Ovary (tissue), 9 donors: ENCODE measurements around the gene ACTL6A. TPM values are rescaled to one million over a fixed set of nuclear protein-coding genes. Genes with fewer than 3 reads are reported as not detected.

Source experiments
- DNase-seq, 5 donors: peaks; one replicate each; pipeline ENCODE4 v3.0.0-alpha.2; 2019 to 2020
- H3K27ac ChIP-seq, 2 donors: fragments of 200-600 bp; one replicate each; pipeline versions ENCODE4 v1.5.1 to v1.8.0; 2019 to 2022
- H3K27me3 ChIP-seq: fragments of 200-600 bp; one replicate; pipeline ENCODE4 v1.8.0; 2022
- H3K36me3 ChIP-seq: fragments of 200-600 bp; sonication (generic); one replicate; pipeline ENCODE4 v1.5.1; 2019
- H3K4me1 ChIP-seq: one replicate; pipeline ENCODE4 v1.8.1; 2013; ENCODE audit warnings: mild to moderate bottlenecking, moderate library complexity; ENCODE audit not compliant: insufficient read depth
- H3K4me3 ChIP-seq: fragments of 200-600 bp; sonication (generic); one replicate; pipeline ENCODE4 v1.5.1; 2017
- H3K9me3 ChIP-seq, 2 donors: fragments of 200-600 bp in 1 of 2; sonication (generic) in 1 of 2; one replicate each; pipeline versions ENCODE4 v1.5.1 to v1.8.1; 2013 to 2019; ENCODE audit warnings: mild to moderate bottlenecking in 1 of 2, moderate library complexity in 1 of 2
- EP300 ChIP-seq: sonication (generic); formaldehyde crosslinking; IDR thresholded peaks from one replicate; pipeline ENCODE4 v1.6.1; 2017; ENCODE audit warnings: antibody characterized with exemption
- POLR2A ChIP-seq: fragments of 450-650 bp; IDR thresholded peaks from one replicate; pipeline ENCODE4 v1.6.1; 2017; ENCODE audit warnings: antibody characterized with exemption, mild to moderate bottlenecking, moderate library complexity
- WGBS, 3 donors: extraction: QIAGEN DNeasy Blood & Tissue Kit in 1 of 3; methylation state at CpG; one replicate each; pipeline versions ENCODE4 v1.1.5 to v1.1.7; 2013 to 2017; 5-methylcytosine and 5-hydroxymethylcytosine counted together
- intact Hi-C, 4 donors: fragments of 100-400 bp; cut with DNase I; formaldehyde crosslinking; loops; one replicate each; pipeline versions ENCODE4 v1.11.0 to v1.15.1; 2022 to 2023
- polyA plus RNA-seq, 2 donors: library from polyadenylated mRNA; stranded (reverse); fragments of 200-250 nt in 1 of 2; fragments of 350-450 nt in 1 of 2; fragmentation: Illumina TruSeq in 1 of 2; extraction: RNeasy Lipid Tissue Mini Kit (QIAGEN cat#74804) in 1 of 2; gene quantifications; one replicate each; pipeline ENCODE4 v1.2.3, GENCODE V29; 2013 to 2014
- total RNA-seq, 7 donors: library from RNA; depleted of rRNA in 2 of 7; stranded (reverse); fragments of >200 nt in 2 of 7; fragmentation: NEBNext Ultra II Directional in 3 of 7; extraction: Animal tissue kit (Norgen Biotek cat#: 25700) in 3 of 7; gene quantifications; one replicate each; pipeline versions ENCODE4 v1.1.0 to v1.2.4, GENCODE V29; 2016 to 2023
- TF ChIP-seq, protein P1 (sequence below), 3 donors: fragments of 450-650 bp in 2 of 3; fragments of 200-600 bp in 1 of 3; IDR thresholded peaks; one replicate each; pipeline versions ENCODE4 v1.5.1 to v1.8.0; 2016 to 2022; ENCODE audit warnings: antibody characterized with exemption in 3 of 3, mild to moderate bottlenecking in 1 of 3
- donor health status: DM: no; HTN: no; CAD: no; lungs with moderate emphysema.
- donor health status: DM: no; HTN: no; CAD: no.
- donor health status: Bipolar disorder and iron deficiency.
- donor health status: DM: yes; HTN: yes; CAD: no.
- donor health status: DM: no; HTN: no; CAD: no.
- donor health status: DM: yes; HTN: yes; CAD: no.

ACTL6A gene
- total and polyA plus RNA-seq, 9 donors, result 34.6 to 53.0 (median 42.1) TPM

DNA sequence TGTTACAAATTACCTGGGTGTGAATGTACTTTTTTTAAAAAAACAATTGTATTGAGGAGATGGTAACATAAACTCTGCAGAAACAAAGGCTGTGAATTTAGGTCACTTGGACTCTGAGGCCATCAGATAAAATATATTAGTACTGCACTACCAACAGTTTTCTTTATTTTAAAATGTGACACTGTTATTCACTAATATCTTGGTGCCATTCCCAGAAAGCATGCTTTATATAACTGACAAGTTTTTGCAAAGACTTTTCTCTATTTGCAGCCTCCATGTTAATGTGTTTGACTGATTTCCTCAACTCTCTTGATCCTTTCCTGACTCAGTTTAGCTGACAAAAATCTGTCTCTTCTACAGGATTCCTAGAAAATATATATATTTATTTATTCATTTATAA lies 26.5 kb upstream of the ACTL6A start:
- Histone ChIP-seq H3K27me3 (no peaks in the 10 kb centered on the region), H3K9me3 (no peaks in the 10 kb centered on the region), H3K27ac (no peak overlapping the region), H3K4me3 (no peak overlapping the region), H3K4me1 (no peaks in the 10 kb centered on the region), H3K36me3 (no peaks in the 10 kb centered on the region)
- DNase-seq, result no peak
- TF ChIP-seq POLR2A, result no peak
- TF ChIP-seq, protein P1, sequence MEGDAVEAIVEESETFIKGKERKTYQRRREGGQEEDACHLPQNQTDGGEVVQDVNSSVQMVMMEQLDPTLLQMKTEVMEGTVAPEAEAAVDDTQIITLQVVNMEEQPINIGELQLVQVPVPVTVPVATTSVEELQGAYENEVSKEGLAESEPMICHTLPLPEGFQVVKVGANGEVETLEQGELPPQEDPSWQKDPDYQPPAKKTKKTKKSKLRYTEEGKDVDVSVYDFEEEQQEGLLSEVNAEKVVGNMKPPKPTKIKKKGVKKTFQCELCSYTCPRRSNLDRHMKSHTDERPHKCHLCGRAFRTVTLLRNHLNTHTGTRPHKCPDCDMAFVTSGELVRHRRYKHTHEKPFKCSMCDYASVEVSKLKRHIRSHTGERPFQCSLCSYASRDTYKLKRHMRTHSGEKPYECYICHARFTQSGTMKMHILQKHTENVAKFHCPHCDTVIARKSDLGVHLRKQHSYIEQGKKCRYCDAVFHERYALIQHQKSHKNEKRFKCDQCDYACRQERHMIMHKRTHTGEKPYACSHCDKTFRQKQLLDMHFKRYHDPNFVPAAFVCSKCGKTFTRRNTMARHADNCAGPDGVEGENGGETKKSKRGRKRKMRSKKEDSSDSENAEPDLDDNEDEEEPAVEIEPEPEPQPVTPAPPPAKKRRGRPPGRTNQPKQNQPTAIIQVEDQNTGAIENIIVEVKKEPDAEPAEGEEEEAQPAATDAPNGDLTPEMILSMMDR (IDR thresholded peaks at IDR 0.05), result no peak
- no peak for TF ChIP-seq EP300
- intact Hi-C loops, result no loop called here

DNA sequence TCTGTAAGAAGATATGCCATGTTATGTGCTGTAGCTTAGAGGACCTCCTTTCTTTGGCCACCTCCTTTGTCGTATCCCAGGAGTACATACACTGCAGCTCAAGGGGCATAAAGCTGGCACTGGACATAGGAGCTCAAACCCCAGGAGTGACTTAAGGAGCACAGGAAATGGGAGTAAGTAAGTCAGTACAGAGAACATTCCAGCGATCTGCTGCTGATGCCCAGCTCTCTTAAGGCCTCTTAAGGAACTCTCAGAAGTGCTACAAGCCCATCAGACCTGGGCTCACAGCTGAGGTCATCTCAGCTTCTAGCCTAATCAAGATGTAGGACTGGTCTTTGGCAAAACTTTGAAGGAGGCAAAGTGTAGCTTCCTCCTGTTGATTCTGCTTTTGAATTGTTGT lies 21.6 kb upstream of the ACTL6A start:
- no peaks in the 10 kb centered on the region for H3K27me3 ChIP-seq
- 84 to 88% (median 85%) methylated on average over 2 of the region's 2 CpGs for WGBS, 3 donors
- intact Hi-C loops, result loop anchor here in 1 of 4 donors (10.0 kb wide), 1 partner anchor 116 kb away; no protein-coding TSS in a partner anchor
- no peaks in the 10 kb centered on the region for H3K4me1 ChIP-seq
- H3K36me3 ChIP-seq, result no peaks in the 10 kb centered on the region
- no peak overlapping the region for H3K27ac ChIP-seq
- no peak overlapping the region for H3K4me3 ChIP-seq
- TF ChIP-seq, protein P1 (IDR thresholded peaks at IDR 0.05), result no peak
- no peak for TF ChIP-seq EP300
- no peak for TF ChIP-seq POLR2A
- no peaks in the 10 kb centered on the region for H3K9me3 ChIP-seq
- no peak for DNase-seq

DNA sequence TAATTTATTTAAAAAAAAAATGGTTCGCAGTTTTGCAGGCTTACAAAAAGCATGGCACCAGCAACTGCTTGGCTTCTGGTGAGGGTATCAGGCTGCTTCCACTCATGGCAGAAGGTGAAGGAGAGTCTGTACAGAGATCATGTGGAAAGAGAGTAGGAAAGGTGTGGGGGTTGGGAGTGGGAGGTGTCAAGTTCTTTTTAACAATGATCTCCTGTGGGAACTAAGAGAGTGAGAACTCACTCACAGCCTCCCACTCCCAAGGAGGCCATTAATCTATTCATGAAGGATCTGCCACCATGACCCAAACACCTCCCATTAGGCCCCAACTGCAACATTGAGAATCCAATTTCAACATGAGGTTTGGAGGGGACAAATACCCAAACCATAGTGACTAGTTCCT lies 21.1 kb upstream of the ACTL6A start:
- Histone ChIP-seq H3K4me1 (no peaks in the 10 kb centered on the region), H3K27me3 (no peaks in the 10 kb centered on the region), H3K36me3 (no peaks in the 10 kb centered on the region), H3K27ac (no peak overlapping the region), H3K9me3 (no peaks in the 10 kb centered on the region), H3K4me3 (no peak overlapping the region)
- WGBS, 3 donors, result 92 to 96% (median 96%) methylated on average over 1 of the region's 1 CpG
- intact Hi-C loops, result loop anchor here in 1 of 4 donors (10.0 kb wide), 1 partner anchor 117 kb away; no protein-coding TSS in a partner anchor
- TF ChIP-seq EP300 (no peak), POLR2A (no peak)
- TF ChIP-seq, protein P1 (IDR thresholded peaks at IDR 0.05), result no peak
- no peak for DNase-seq

DNA sequence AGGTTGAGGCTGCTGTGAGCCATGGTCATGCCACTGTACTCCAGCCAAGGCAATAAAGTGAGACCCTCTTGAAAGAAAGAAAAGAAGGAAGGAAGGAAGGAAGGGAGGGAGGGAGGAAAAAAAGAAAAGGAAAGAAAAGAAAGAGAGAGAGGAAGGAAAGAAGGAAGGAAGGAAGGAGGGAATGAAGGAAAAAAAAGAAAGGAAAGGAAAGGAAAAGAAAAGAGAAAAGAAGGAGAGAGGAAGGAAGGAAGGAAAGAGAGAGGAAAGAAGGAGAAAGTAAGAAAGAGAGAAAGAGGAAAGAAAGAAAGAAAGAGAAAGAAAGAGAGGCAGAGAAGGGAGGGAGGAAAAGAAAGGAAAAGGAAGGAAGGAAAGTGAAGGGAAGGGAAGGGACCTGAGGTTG lies 20.4 kb upstream of the ACTL6A start:
- no peak overlapping the region for H3K27ac ChIP-seq
- H3K27me3 ChIP-seq, result no peaks in the 10 kb centered on the region
- intact Hi-C loops, result loop anchor here in 1 of 4 donors (10.0 kb wide), 1 partner anchor 118 kb away; no protein-coding TSS in a partner anchor
- no peak for TF ChIP-seq EP300
- TF ChIP-seq, protein P1 (IDR thresholded peaks at IDR 0.05), result no peak
- no peak for TF ChIP-seq POLR2A
- no peak overlapping the region for H3K4me3 ChIP-seq
- no peaks in the 10 kb centered on the region for H3K4me1 ChIP-seq
- no peaks in the 10 kb centered on the region for H3K9me3 ChIP-seq
- DNase-seq, result no peak
- no peaks in the 10 kb centered on the region for H3K36me3 ChIP-seq
